ENCODE results near the gene RAI1. TPM values are rescaled to one million over a fixed set of nuclear protein-coding genes. Genes with fewer than 3 reads are reported as not detected.

The RAI1 gene
- total RNA-seq, 4 donors from 2014 or later: 19.4 to 38.2 (median 35.3) TPM

DNA sequence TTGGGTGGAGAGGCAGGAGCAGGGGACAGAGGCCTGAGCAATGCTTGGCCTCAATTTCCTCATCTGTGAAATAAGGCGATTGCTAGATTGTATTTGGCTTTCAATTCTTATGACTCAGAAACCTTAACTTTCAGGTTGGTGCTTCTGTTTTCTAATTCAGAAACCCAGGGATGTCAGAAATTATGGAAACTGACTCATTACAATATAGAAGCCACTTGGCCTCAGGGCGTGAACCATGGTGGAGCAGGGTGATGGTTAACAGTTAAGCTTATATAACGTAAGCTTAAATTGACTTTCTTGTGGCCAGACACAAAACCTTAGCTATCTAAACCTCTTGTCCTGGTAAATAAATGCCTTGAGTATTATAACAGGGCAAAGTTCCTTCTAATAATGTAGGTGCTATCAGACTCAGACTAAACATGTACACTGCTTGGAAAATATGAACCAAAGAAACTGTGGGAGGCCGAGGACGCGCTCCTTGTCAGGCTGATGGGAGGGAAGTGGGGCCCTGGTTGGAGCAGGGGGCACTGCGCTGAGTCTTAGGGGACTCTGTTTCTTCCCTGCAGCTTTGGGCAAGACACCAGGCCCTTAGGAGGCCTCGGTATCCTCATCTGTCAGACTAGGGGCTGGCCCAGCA is 172.7 kb downstream of the RAI1 start:
- no peak overlapping the region for H3K4me3 ChIP-seq (ENCODE audit: low read depth, poor library complexity, severe bottlenecking)
- TF ChIP-seq, protein P1, sequence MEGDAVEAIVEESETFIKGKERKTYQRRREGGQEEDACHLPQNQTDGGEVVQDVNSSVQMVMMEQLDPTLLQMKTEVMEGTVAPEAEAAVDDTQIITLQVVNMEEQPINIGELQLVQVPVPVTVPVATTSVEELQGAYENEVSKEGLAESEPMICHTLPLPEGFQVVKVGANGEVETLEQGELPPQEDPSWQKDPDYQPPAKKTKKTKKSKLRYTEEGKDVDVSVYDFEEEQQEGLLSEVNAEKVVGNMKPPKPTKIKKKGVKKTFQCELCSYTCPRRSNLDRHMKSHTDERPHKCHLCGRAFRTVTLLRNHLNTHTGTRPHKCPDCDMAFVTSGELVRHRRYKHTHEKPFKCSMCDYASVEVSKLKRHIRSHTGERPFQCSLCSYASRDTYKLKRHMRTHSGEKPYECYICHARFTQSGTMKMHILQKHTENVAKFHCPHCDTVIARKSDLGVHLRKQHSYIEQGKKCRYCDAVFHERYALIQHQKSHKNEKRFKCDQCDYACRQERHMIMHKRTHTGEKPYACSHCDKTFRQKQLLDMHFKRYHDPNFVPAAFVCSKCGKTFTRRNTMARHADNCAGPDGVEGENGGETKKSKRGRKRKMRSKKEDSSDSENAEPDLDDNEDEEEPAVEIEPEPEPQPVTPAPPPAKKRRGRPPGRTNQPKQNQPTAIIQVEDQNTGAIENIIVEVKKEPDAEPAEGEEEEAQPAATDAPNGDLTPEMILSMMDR (IDR thresholded peaks at IDR 0.05): no peak
- TF ChIP-seq POLR2A (IDR thresholded peaks at IDR 0.05): no peak
- 87 to 90% methylated on average over 8 of the region's 8 CpGs for WGBS, 2 donors
- no peak for DNase-seq (ENCODE audit: low spot score in 2 of 2)
- intact Hi-C loops (cut with DNase I; ENCODE audit: low total_unique reads): loop anchor here (2.0 kb wide), 1 partner anchor 39 kb away; no protein-coding TSS in a partner anchor

DNA sequence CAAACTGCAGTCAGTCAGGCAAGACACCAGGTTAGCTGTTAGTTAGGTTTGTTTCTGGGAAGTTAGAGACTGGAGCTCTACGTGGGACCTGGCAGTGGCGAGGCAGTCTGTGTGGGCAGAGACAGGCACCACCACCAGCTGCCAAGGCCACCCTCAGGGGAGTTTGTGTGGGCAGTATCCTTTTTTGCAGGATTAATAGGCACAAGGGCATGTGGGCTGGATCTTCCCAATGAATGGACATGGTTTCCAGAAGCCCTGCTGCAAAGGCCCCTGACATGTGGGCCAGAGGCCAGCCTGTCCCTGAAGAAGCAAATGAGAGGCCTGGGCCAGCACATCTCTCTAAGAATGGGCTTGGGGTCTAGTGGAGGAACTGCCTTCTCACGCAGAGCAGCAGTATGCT is 174.7 kb downstream of the RAI1 start:
- no peak for TF ChIP-seq POLR2A (IDR thresholded peaks at IDR 0.05)
- DNase-seq (ENCODE audit: low spot score in 2 of 2): no peak
- no peak overlapping the region for H3K4me3 ChIP-seq (ENCODE audit: low read depth, poor library complexity, severe bottlenecking)
- 50 to 53% methylated on average over 3 of the region's 3 CpGs for WGBS, 2 donors
- intact Hi-C loops (cut with DNase I; ENCODE audit: low total_unique reads): loop anchor here (2.0 kb wide), 1 partner anchor 41 kb away; no protein-coding TSS in a partner anchor

DNA sequence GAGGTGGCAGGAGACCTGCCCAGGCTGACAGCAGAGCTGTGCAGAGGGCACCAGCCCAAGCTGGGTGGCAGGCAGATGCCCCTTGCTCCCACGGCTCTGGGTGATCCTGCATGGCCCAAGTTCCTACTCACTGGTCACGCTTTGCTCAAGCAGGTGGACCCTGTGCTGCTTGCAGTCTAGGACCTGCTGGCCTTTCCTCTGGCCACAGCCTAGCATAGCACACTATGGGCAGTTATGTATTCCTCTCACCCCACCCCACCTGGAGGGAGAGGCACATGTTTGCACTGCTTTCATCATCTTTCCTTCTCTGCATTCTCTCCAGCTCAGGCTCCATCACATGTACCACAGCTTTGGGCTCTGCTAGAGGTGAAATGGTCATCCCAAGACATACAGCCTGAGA is 175.1 kb downstream of the RAI1 start:
- H3K4me3 ChIP-seq (ENCODE audit: low read depth, poor library complexity, severe bottlenecking): no peak overlapping the region
- intact Hi-C loops (cut with DNase I; ENCODE audit: low total_unique reads): no loop called here
- 75 to 90% methylated on average over 2 of the region's 2 CpGs for WGBS, 2 donors
- TF ChIP-seq, protein P1 (IDR thresholded peaks at IDR 0.05): no peak
- TF ChIP-seq POLR2A (IDR thresholded peaks at IDR 0.05): no peak
- DNase-seq (ENCODE audit: low spot score in 2 of 2): no peak

DNA sequence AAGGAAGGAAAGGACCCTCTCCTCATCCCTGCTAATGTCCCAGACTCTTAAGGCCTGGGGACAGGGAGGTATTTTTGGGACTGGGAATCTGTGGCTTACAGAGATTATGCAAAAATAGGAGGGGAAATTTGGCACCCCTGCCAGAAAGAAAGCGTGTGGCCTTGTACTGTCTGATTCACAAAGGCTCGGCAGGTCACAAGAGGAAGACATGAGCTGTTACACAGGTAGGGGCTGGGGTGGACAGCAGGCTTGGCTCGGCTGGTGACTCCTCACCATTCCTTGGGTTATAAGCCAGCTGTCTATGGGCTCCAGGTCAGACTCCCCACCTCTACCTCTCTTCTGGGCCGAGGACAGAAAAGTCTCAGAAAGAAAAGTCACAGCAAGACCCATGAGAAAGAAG is 176.2 kb downstream of the RAI1 start:
- intact Hi-C loops (cut with DNase I; ENCODE audit: low total_unique reads): no loop called here
- TF ChIP-seq POLR2A (IDR thresholded peaks at IDR 0.05): no peak
- TF ChIP-seq, protein P1 (IDR thresholded peaks at IDR 0.05): no peak
- DNase-seq (ENCODE audit: low spot score in 2 of 2): no peak
- WGBS, 2 donors: 83 to 87% methylated on average over 4 of the region's 4 CpGs
- H3K4me3 ChIP-seq (ENCODE audit: low read depth, poor library complexity, severe bottlenecking): no peak overlapping the region

GRCh38 chr17:17859909-17860765 is 178.9 kb downstream of the RAI1 start:
- no peak overlapping the region for H3K4me3 ChIP-seq (ENCODE audit: low read depth, poor library complexity, severe bottlenecking)
- TF ChIP-seq, protein P1 (IDR thresholded peaks at IDR 0.05): peak in 1 of 3 donors; percentile 79
- TF ChIP-seq POLR2A (IDR thresholded peaks at IDR 0.05): no peak
- 25 to 34% methylated on average over 7 to 9 of the region's 9 CpGs for WGBS, 2 donors
- DNase-seq (ENCODE audit: low spot score in 2 of 2): peak in 1 of 2 donors; percentile 92
- intact Hi-C loops (cut with DNase I; ENCODE audit: low total_unique reads): loop anchor here (5.0 kb wide), 1 partner anchor 178 kb away; the partner anchor contains the start of gene RAI1

DNA sequence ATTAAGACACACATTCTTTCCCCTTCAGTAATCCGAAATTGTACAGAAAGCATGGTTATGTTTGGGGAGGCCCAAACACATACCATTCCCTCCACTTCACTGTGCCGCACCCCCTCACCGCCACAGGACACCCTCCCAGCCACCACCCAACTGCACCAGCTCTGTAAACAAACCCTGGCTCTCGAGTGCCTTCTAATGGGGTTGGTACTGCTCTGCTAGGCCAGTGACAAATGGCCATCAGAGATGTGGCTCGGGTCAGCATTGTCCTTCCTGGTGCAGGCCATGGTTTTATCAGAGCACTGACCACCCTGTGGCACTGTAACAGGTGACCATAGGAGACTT is 179.5 kb downstream of the RAI1 start:
- H3K4me3 ChIP-seq (ENCODE audit: low read depth, poor library complexity, severe bottlenecking): no peak overlapping the region
- no peak for DNase-seq (ENCODE audit: low spot score in 2 of 2)
- TF ChIP-seq, protein P1 (IDR thresholded peaks at IDR 0.05): no peak
- TF ChIP-seq POLR2A (IDR thresholded peaks at IDR 0.05): no peak
- intact Hi-C loops (cut with DNase I; ENCODE audit: low total_unique reads): loop anchor here (5.0 kb wide), 1 partner anchor 178 kb away; the partner anchor contains the start of gene RAI1
- 73 to 85% methylated on average over 5 of the region's 5 CpGs for WGBS, 2 donors

Data from lower leg skin (tissue), 4 donors.